ENCODE data around the gene GPR35.
"Not testable (repeated sequence)": the region's sequence is repeated elsewhere in the genome, so short reads cannot be mapped to it uniquely, and the experiment has no call there.

Gene GPR35

GRCh38 chr2:240649331-240649730, 24.1 kb downstream of the GPR35 start:
- H3K9me3 ChIP-seq: no peaks in the 10 kb centered on the region
- no peak overlapping the region for H3K9ac ChIP-seq
- no peaks in the 10 kb centered on the region for H3K36me3 ChIP-seq
- TF ChIP-seq Cebpa-rat (IDR thresholded peaks at IDR 0.05): no peak
- H3K4me3 ChIP-seq: no peak overlapping the region
- H3K4me2 ChIP-seq: no peak overlapping the region
- no peak overlapping the region for H3K27ac ChIP-seq
- peaks cover 23% of the 10 kb centered on the region for H3K4me1 ChIP-seq
- H3K27me3 ChIP-seq: peaks cover 20% of the 10 kb centered on the region
- no peaks in the 10 kb centered on the region for H4K20me1 ChIP-seq

DNA sequence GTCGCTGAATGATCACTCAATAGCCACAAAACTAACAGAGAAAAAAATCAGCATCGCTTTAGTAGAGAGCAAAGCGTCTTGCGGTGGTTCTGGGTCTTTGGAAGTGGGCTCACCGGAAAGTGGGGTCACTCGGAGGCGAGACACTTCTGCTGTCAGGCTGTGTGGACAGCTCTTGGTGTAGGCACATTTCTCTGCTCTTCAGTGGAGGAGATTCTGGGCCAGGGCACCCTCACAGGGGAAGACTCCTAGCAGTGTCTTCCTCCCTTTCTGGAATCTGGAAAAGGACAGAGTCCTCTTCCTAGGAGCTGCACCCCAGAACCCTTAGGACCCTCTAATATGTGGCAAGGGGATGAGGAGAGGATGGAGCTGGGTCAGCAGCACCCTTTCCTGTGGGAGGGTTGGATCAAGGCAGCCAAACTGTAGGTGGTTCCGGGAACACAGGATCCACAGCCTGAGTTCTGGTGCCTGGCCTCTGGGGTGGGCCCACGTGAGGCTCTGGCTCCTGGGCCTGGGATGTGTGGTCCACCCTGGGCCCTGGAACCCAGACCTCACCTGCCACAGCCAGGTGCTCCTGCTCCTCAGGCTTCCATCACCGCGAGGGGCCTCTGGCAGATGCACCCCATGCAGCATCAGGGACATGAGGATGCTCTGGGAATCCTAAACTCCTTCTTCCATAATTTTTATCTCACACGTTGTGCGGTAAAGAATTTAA, 25.1 kb downstream of the GPR35 start:
- Histone ChIP-seq H3K27ac (no peak overlapping the region), H3K9me3 (no peaks in the 10 kb centered on the region), H3K36me3 (no peaks in the 10 kb centered on the region), H3K4me3 (no peak overlapping the region), H3K4me1 (peaks cover 18% of the 10 kb centered on the region), H3K27me3 (peaks cover 20% of the 10 kb centered on the region), H3K4me2 (no peak overlapping the region), H4K20me1 (no peaks in the 10 kb centered on the region), H3K9ac (no peak overlapping the region)
- TF ChIP-seq Cebpa-rat (IDR thresholded peaks at IDR 0.05): no peak

DNA sequence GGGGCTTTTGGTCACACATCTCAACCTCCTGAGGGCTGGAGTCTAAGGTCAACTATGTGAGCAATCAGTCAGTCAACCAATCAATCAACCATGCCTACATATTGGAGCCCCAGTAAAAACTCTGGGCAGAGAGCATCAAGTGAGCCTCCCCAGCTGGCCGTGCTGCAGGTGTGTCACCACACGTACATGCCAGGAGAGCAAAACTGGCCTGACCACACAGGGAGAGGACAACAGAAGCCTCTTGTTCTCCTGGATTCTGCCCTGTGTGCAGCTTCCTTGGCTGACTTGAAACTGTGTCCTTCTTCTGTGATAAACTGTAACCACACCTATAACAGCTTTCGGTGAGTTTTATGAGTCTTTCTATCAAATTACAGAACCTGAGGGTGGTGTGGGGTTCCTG, 25.9 kb downstream of the GPR35 start:
- Histone ChIP-seq H3K4me2 (no peak overlapping the region), H3K9ac (no peak overlapping the region), H3K4me3 (no peak overlapping the region), H3K27ac (no peak overlapping the region), H3K27me3 (peaks cover 20% of the 10 kb centered on the region), H3K9me3 (no peaks in the 10 kb centered on the region), H4K20me1 (no peaks in the 10 kb centered on the region), H3K36me3 (no peaks in the 10 kb centered on the region), H3K4me1 (peaks cover 23% of the 10 kb centered on the region)
- TF ChIP-seq Cebpa-rat (IDR thresholded peaks at IDR 0.05): no peak

DNA sequence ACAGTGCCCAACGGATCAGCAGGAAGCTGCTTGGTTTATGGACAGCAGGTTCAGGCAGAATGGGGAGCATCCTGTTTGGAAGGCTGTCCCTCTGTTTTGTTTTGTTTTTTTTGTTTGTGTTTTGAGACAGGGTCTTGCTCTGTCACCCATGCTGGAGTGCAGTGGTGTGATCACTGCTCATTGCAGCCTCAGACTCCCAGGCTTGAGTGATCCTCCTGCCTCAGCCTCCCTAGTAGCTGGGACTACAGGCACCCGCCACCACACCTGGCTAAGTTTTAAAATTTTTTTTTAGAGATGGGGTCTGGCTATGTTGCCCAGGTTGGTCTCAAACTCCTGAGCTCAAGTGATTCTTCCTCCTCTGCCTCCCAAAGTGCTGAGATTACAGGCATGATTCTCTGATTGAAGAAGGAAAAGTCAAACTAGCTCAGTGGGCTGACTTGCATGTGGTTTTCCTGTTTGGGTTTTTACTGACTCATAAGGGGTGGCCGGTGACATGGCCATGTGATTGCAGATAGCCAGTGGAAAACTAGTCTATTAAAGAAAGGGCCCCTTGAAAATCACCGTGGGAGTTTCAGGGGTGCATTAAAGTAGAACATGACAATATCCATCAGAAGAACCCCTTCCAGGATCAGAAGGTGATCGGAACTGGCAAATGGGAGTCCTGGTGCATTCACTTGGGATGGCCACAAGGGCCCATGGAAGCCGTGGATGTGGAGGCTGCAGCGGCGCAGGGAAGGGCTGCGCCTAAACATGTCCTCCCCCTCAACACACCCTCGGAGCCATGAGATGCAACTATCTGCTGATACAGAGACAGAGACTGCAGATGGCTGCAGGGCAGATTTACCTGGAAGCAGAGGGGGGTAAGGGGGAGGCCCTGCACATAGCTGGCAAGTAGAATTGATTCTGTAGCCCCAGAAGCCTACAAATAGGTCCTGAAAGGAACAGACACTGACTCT, 30.9 kb downstream of the GPR35 start:
- H3K4me1 ChIP-seq: peaks cover 14% of the 10 kb centered on the region
- H3K27me3 ChIP-seq: no peaks in the 10 kb centered on the region
- no peaks in the 10 kb centered on the region for H3K36me3 ChIP-seq
- H3K4me2 ChIP-seq: peak overlapping the region; percentile 52
- no peak for TF ChIP-seq Cebpa-rat (IDR thresholded peaks at IDR 0.05)
- H4K20me1 ChIP-seq: no peaks in the 10 kb centered on the region
- H3K27ac ChIP-seq: no peak overlapping the region
- no peak overlapping the region for H3K4me3 ChIP-seq
- no peak overlapping the region for H3K9ac ChIP-seq
- H3K9me3 ChIP-seq: no peaks in the 10 kb centered on the region

GRCh38 chr2:240659883-240660282, 34.6 kb downstream of the GPR35 start:
- H3K27me3 ChIP-seq, H3K9ac ChIP-seq, H3K4me3 ChIP-seq, H4K20me1 ChIP-seq, H3K4me2 ChIP-seq, H3K27ac ChIP-seq, H3K36me3 ChIP-seq: not testable (repeated sequence)
- peaks cover 14% of the 10 kb centered on the region for H3K4me1 ChIP-seq
- H3K9me3 ChIP-seq: peaks cover 12% of the 10 kb centered on the region

GRCh38 chr2:240662681-240663080, 37.4 kb downstream of the GPR35 start:
- no peak overlapping the region for H3K4me2 ChIP-seq
- H3K9ac ChIP-seq: no peak overlapping the region
- H4K20me1 ChIP-seq: no peaks in the 10 kb centered on the region
- H3K4me1 ChIP-seq: no peaks in the 10 kb centered on the region
- H3K9me3 ChIP-seq: peaks cover 14% of the 10 kb centered on the region
- no peak for TF ChIP-seq Cebpa-rat (IDR thresholded peaks at IDR 0.05)
- H3K4me3 ChIP-seq: no peak overlapping the region
- H3K27me3 ChIP-seq: no peaks in the 10 kb centered on the region
- H3K27ac ChIP-seq: no peak overlapping the region
- H3K36me3 ChIP-seq: no peaks in the 10 kb centered on the region

GRCh38 chr2:240663546-240664190, 38.4 kb downstream of the GPR35 start:
- Histone ChIP-seq H4K20me1 (no peaks in the 10 kb centered on the region), H3K4me1 (no peaks in the 10 kb centered on the region), H3K27me3 (no peaks in the 10 kb centered on the region), H3K36me3 (no peaks in the 10 kb centered on the region), H3K9ac (no peak overlapping the region), H3K27ac (no peak overlapping the region), H3K9me3 (peaks cover 14% of the 10 kb centered on the region), H3K4me2 (no peak overlapping the region), H3K4me3 (no peak overlapping the region)
- no peak for TF ChIP-seq Cebpa-rat (IDR thresholded peaks at IDR 0.05)

DNA sequence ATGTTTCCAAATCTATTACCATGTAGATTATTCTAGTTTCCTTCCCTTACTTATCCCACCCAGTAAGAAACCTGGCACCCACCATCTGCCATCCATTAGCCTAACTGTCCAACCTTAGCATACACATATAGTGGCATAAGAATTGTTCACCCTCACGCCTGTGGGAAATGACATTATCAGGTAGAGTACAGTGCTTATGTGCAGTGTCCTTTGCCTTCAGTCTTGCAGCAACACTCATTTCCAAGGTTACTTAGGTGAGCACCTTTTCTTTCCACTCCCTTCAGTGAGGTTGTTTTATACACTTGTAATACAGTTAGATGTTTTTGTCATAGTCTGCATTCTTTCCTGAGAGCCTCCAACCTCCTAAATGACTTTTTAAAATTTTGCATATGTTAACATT, 39.3 kb downstream of the GPR35 start:
- Histone ChIP-seq H3K36me3 (no peaks in the 10 kb centered on the region), H4K20me1 (no peaks in the 10 kb centered on the region), H3K27me3 (no peaks in the 10 kb centered on the region), H3K4me2 (no peak overlapping the region), H3K4me1 (no peaks in the 10 kb centered on the region), H3K27ac (no peak overlapping the region), H3K9me3 (peaks cover 14% of the 10 kb centered on the region), H3K9ac (no peak overlapping the region), H3K4me3 (no peak overlapping the region)
- TF ChIP-seq Cebpa-rat (IDR thresholded peaks at IDR 0.05): no peak

DNA sequence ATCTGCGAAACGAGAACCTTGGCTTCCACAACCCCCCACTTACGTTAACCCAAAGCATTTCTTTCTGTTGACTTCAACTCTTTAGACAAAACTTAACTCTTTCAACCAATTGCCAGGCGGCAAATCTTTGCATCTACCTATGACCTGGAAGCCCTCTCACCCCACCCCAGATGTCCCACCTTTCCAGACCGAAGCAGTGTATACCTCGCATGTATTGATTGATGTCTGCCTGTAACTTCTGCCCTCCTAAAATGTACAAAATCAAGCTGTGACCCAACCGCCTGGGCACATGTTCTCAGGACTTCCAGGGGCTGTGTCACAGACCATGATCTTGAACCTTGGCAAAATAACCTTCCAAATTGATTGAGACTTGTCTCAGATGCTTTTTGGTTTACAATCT, 45.1 kb downstream of the GPR35 start:
- no peak overlapping the region for H3K27ac ChIP-seq
- no peak overlapping the region for H3K4me3 ChIP-seq
- no peaks in the 10 kb centered on the region for H4K20me1 ChIP-seq
- H3K27me3 ChIP-seq: no peaks in the 10 kb centered on the region
- H3K4me1 ChIP-seq: peaks cover 7% of the 10 kb centered on the region; the same call in 1 of the 2 replicates
- no peak for TF ChIP-seq Cebpa-rat (IDR thresholded peaks at IDR 0.05)
- H3K9ac ChIP-seq: no peak overlapping the region
- no peak overlapping the region for H3K4me2 ChIP-seq
- no peaks in the 10 kb centered on the region for H3K9me3 ChIP-seq
- H3K36me3 ChIP-seq: no peaks in the 10 kb centered on the region

GRCh38 chr2:240670950-240671349, 45.7 kb downstream of the GPR35 start:
- no peaks in the 10 kb centered on the region for H4K20me1 ChIP-seq
- no peaks in the 10 kb centered on the region for H3K36me3 ChIP-seq
- H3K9ac ChIP-seq: no peak overlapping the region
- no peak for TF ChIP-seq Cebpa-rat (IDR thresholded peaks at IDR 0.05)
- H3K9me3 ChIP-seq: no peaks in the 10 kb centered on the region
- no peak overlapping the region for H3K4me2 ChIP-seq
- no peaks in the 10 kb centered on the region for H3K27me3 ChIP-seq
- no peak overlapping the region for H3K4me3 ChIP-seq
- peaks cover 7% of the 10 kb centered on the region; the same call in 1 of the 2 replicates for H3K4me1 ChIP-seq
- no peak overlapping the region for H3K27ac ChIP-seq
